Activated CD4-positive, alpha-beta T cell treated with anti-CD3 and anti-CD28 coated beads, Interleukin-2, amount 10 ng/mL, durations not matched to agents 24 days and 14 days (primary cell): ENCODE data around the gene CEP120. TPM values are rescaled to one million over a fixed set of nuclear protein-coding genes. Genes with fewer than 3 reads are reported as not detected.
"Not testable (repeated sequence)": the region's sequence is repeated elsewhere in the genome, so short reads cannot be mapped to it uniquely, and the experiment has no call there.

ENCODE experiments used
- DNase-seq: peaks from one replicate; pipeline ENCODE4 v3.0.0; 2022
- H3K27ac Mint-ChIP-seq: one replicate; pipeline ENCODE4 v1.8.0; 2022; ENCODE audit warnings: mild to moderate bottlenecking, mixed read lengths
- H3K27me3 Mint-ChIP-seq: one replicate; pipeline ENCODE4 v1.8.0; 2022; ENCODE audit warnings: mixed read lengths
- H3K36me3 Mint-ChIP-seq: one replicate; pipeline ENCODE4 v1.8.0; 2022; ENCODE audit warnings: low read depth, mild to moderate bottlenecking, mixed read lengths
- H3K4me1 Mint-ChIP-seq: one replicate; pipeline ENCODE4 v1.8.0; 2021; ENCODE audit warnings: mixed read lengths
- H3K4me3 Mint-ChIP-seq: one replicate; pipeline ENCODE4 v1.8.0; 2022; ENCODE audit warnings: mild to moderate bottlenecking, moderate library complexity, mixed read lengths
- H3K9me3 Mint-ChIP-seq: one replicate; pipeline ENCODE4 v1.8.0; 2021; ENCODE audit warnings: mixed read lengths
- intact Hi-C: fragments of 100-400 bp; cut with micrococcal nuclease; formaldehyde crosslinking; loops from one replicate; pipeline ENCODE4 v1.15.1; 2023
- total RNA-seq: library from RNA; stranded (reverse); gene quantifications from 2 replicates; pipeline ENCODE4 v1.2.3, GENCODE V29; 2022

CEP120 gene
- total RNA-seq, 1 donor from 2014 or later, result 28.6 TPM

DNA sequence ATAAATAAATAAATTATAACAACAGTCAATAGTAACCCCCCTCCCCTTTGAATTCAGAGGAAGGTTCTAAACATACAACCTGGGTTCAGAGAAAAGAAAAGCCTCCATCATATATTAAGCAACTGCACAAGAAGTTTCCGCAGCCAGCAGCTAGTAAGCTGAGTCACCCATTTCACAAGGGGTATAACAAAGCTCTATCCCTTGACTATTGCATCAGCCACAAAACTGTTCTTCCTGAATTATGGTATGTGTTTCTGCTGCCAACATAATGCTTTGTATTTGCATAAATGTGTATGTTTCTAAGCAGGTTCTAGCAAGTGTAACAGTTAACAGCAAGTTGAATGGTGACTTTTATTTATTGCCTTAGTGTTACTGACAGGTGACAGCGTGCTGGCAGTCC lies 6.8 kb upstream of the CEP120 start:
- DNase-seq, result no peak
- intact Hi-C loops, result no loop called here
- Mint-ChIP-seq H3K4me3 (no peak overlapping the region), H3K27me3 (no peaks in the 10 kb centered on the region), H3K36me3 (no peaks in the 10 kb centered on the region), H3K27ac (no peak overlapping the region), H3K4me1 (peaks cover 7% of the 10 kb centered on the region), H3K9me3 (no peaks in the 10 kb centered on the region)

DNA sequence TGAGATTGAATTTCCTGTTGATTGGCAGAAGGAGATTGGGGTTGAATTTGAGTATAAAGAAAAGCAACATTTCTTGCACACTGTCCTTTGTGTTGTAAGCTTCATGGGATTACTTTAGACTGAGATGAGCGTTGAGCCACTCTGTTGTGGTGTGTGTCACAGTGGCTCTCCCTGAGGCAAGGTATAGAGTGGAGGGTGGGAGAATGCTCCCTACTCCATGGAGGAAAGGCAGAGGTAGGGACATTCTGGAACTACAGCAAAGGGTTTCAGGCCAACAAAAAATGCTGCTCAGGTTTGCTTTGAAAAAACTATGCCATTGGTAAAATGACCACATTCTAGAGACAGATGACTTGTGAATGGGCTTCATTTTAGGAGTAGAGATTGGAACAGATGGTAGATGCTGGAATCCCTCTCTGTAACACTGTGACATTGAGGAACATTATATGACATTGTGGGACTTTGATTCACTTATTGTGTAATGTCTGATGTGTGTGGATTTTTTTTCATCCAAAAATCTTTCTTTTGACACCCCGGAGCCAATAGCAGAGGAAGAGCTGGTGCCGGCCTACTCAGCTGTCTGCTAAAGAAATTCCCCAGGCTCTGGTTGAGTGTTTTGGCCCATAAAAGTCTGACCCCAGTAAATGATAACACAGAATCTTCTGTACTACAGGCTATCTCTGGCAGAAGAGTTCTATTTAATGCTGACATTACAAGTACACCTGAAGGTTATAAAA lies 6.2 kb upstream of the CEP120 start:
- intact Hi-C loops, result no loop called here
- Mint-ChIP-seq H3K36me3 (no peaks in the 10 kb centered on the region), H3K4me1 (peaks cover 7% of the 10 kb centered on the region), H3K27me3 (no peaks in the 10 kb centered on the region), H3K27ac (peak overlapping the region; percentile 53), H3K9me3 (no peaks in the 10 kb centered on the region), H3K4me3 (no peak overlapping the region)
- DNase-seq, result no peak

DNA sequence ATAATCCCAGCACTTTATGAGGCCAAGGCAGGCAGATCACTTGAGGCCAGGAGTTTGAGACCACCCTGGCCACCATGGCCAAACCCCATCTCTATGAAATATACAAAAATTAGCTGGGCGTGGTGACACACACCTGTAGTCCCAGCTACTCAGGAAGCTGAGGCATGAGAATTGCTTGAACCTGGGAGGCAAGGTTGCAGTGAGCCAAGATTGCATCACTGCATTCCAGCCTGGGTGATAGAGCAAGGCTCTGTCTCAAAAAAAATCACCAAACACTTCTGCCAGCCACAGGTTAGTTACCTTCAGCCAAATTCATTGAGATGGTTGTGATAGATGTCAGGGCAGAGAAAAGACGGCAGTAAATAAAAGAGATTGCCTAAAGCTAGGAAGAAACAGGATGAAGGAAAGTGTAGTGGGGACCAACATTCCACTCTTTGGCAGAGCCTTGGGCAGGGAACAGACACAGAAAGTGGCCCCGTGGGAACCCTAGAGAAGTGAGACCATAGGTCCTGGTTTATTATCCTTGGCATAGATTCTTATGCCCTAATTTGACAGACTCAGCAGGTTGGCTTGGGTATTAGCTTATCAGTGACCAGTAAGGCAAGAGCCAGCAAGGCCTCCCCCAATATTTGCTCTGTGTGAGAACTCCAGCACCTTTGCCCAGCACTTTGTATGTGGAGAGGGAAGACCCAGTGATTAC lies 5.5 kb upstream of the CEP120 start:
- H3K4me3 Mint-ChIP-seq, result no peak overlapping the region
- no peak for DNase-seq
- intact Hi-C loops, result no loop called here
- no peaks in the 10 kb centered on the region for H3K36me3 Mint-ChIP-seq
- peak overlapping the region; percentile 10 for H3K27ac Mint-ChIP-seq
- H3K4me1 Mint-ChIP-seq, result peaks cover 12% of the 10 kb centered on the region
- H3K9me3 Mint-ChIP-seq, result no peaks in the 10 kb centered on the region
- no peaks in the 10 kb centered on the region for H3K27me3 Mint-ChIP-seq

GRCh38 chr5:123427281-123427680 lies 4.1 kb upstream of the CEP120 start:
- intact Hi-C loops, result no loop called here
- H3K36me3 Mint-ChIP-seq, result no peaks in the 10 kb centered on the region
- no peak overlapping the region for H3K27ac Mint-ChIP-seq
- no peaks in the 10 kb centered on the region for H3K27me3 Mint-ChIP-seq
- peaks cover 9% of the 10 kb centered on the region for H3K4me1 Mint-ChIP-seq
- H3K9me3 Mint-ChIP-seq, result no peaks in the 10 kb centered on the region
- H3K4me3 Mint-ChIP-seq, result no peak overlapping the region
- peak; percentile 47 for DNase-seq

- Mint-ChIP-seq H3K4me1 (peaks cover 11% of the 10 kb centered on the region), H3K27ac (peak overlapping the region; percentile 38), H3K4me3 (peak overlapping the region; percentile 15), H3K9me3 (no peaks in the 10 kb centered on the region), H3K27me3 (no peaks in the 10 kb centered on the region), H3K36me3 (peaks cover under 1% of the 10 kb centered on the region)
- DNase-seq, result peak; percentile 47
- intact Hi-C loops, result no loop called here
These were observed 2.2 kb upstream of the CEP120 start for GRCh38 chr5:123425431-123425830.

DNA sequence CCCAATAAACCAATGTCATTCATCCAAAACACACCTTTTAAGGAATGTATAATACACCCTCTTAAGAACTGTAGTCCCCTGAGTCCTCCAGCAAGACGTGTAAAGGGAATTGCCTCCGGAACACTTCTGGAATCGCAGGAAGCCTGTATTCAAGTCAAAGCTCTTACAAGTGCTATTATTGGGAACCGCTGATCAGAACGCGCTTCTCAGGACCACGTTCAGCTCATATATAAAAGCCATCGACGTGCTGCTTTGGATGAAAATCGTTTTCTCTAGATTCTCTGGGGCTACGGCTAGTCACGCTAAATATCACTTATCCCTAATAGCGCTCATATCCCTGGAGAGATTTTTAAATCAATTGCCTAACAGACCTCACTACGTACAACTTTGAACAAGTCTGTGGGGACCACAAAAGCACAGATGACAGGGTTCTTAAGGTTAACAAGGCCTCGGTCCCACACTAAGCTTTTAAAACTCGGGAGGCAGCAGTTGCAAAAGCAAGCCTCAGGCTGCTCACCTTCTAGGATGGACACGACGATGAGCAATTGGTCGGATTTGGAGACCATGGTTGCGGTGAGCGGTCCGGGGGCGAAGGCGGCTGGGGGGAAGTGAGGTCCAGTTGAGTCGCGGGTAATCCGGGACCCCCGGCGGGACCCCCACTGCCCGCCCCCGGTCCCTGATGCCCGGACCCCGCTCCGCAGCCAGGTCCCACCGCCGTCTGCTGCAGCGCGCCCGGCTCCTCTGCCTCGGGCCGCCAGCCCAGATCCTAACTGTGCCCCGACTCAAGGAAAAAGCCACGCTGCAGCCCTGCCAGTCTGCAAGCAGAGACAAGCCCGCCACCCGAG lies 548 bp downstream of the CEP120 start:
- H3K27me3 Mint-ChIP-seq, result no peaks in the 10 kb centered on the region
- no peak overlapping the region for H3K4me3 Mint-ChIP-seq
- H3K4me1 Mint-ChIP-seq, result peaks cover 17% of the 10 kb centered on the region
- intact Hi-C loops, result loop anchor here (1.0 to 2.0 kb wide), 6 partner anchors 16 to 188 kb away; partner anchors contain the start of gene CSNK1G3
- peak; percentile 78 for DNase-seq
- no peaks in the 10 kb centered on the region for H3K9me3 Mint-ChIP-seq
- H3K36me3 Mint-ChIP-seq, result peaks cover 18% of the 10 kb centered on the region
- no peak overlapping the region for H3K27ac Mint-ChIP-seq

DNA sequence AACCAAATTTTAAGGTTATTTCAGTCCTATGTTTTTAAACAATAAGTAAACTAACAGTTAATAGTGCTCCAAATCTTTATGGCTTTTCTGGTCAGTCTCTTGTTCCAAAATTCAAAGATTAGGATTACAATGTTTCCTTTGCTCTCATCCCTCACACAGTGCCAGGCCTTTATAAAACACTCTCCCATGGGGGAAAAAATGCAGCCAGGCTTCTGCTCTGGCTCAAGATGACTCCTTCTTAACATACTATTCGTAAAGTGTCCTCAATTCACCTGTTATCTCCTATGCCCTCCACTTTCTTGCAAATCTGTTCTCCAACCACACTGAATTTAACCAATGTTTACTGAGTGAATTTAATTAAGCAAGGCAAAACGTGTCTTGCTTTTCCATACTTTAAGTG lies 1.4 kb downstream of the CEP120 start:
- peaks cover 17% of the 10 kb centered on the region for H3K4me1 Mint-ChIP-seq
- no peak overlapping the region for H3K4me3 Mint-ChIP-seq
- no peak overlapping the region for H3K27ac Mint-ChIP-seq
- peak; percentile 57 for DNase-seq
- intact Hi-C loops, result loop anchor here (2.0 kb wide), 1 partner anchor 189 kb away; no protein-coding TSS in a partner anchor
- H3K9me3 Mint-ChIP-seq, result no peaks in the 10 kb centered on the region
- no peaks in the 10 kb centered on the region for H3K27me3 Mint-ChIP-seq
- H3K36me3 Mint-ChIP-seq, result peaks cover 23% of the 10 kb centered on the region

- no peak overlapping the region for H3K4me3 Mint-ChIP-seq
- peaks cover 52% of the 10 kb centered on the region for H3K36me3 Mint-ChIP-seq
- no peaks in the 10 kb centered on the region for H3K9me3 Mint-ChIP-seq
- peaks cover 5% of the 10 kb centered on the region for H3K4me1 Mint-ChIP-seq
- intact Hi-C loops, result no loop called here
- no peaks in the 10 kb centered on the region for H3K27me3 Mint-ChIP-seq
- no peak overlapping the region for H3K27ac Mint-ChIP-seq
- DNase-seq, result no peak
These were observed 8.2 kb downstream of the CEP120 start for GRCh38 chr5:123414974-123415373.

- intact Hi-C loops, result no loop called here
- no peaks in the 10 kb centered on the region for H3K9me3 Mint-ChIP-seq
- no peak overlapping the region for H3K4me3 Mint-ChIP-seq
- H3K36me3 Mint-ChIP-seq, result peaks cover 52% of the 10 kb centered on the region
- H3K27me3 Mint-ChIP-seq, result no peaks in the 10 kb centered on the region
- DNase-seq, result no peak
- H3K4me1 Mint-ChIP-seq, result peaks cover 4% of the 10 kb centered on the region
- H3K27ac Mint-ChIP-seq, result no peak overlapping the region
These were observed 11.0 kb downstream of the CEP120 start for GRCh38 chr5:123412206-123412605.

DNA sequence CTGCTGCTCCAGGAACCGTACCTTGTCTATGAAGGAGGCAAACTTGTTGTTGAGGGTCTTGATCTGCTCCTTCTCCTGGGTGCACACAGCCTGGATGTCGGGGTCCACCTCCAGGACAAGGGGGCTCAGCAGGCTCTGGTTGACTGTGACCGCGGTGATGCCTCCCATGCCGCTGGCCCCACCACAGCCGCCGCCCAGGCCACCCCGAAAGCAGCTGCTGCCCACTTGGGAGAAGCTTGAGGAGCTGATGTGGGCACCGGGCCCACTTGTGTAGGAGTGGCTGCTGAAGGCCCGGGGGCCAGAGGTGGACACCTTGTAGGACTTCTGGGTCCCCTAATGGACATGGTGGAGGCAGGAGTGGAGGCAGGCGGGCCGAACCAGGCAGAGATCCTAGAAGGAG lies 21.2 kb downstream of the CEP120 start:
- H3K36me3 Mint-ChIP-seq, result peaks cover 47% of the 10 kb centered on the region
- DNase-seq, H3K4me3 Mint-ChIP-seq, H3K9me3 Mint-ChIP-seq, H3K27ac Mint-ChIP-seq, intact Hi-C loops, H3K27me3 Mint-ChIP-seq: not testable (repeated sequence)
- H3K4me1 Mint-ChIP-seq, result peaks cover 12% of the 10 kb centered on the region

DNA sequence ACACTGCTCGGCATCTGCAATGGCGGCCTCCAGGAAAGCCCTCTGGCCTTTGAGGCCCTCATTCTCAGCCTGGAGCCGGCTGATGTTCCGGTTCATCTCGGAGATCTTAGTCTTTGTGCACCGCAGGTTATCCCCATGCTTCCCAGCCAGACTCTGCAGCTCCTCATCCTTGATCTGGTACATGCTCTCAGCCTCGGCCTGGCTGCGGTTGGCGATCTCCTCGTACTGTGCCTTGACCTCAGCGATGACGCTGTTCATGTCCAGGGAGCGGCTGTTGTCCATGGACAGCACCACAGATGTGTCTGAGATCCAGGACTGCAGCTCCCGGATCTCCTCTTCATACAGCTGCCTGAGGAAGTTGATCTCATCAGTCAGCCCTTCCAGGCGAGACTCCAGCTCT lies 21.9 kb downstream of the CEP120 start:
- Mint-ChIP-seq H3K27me3 (no peaks in the 10 kb centered on the region), H3K4me1 (peaks cover 10% of the 10 kb centered on the region), H3K36me3 (peaks cover 50% of the 10 kb centered on the region), H3K4me3 (no peak overlapping the region), H3K9me3 (no peaks in the 10 kb centered on the region), H3K27ac (no peak overlapping the region)
- intact Hi-C loops, result no loop called here
- no peak for DNase-seq

GRCh38 chr5:123400870-123401291 lies 22.3 kb downstream of the CEP120 start:
- H3K9me3 Mint-ChIP-seq, H3K27ac Mint-ChIP-seq, H3K4me3 Mint-ChIP-seq, DNase-seq, H3K27me3 Mint-ChIP-seq, intact Hi-C loops, H3K4me1 Mint-ChIP-seq: not testable (repeated sequence)
- peaks cover 46% of the 10 kb centered on the region for H3K36me3 Mint-ChIP-seq

- H3K9me3 Mint-ChIP-seq, result no peaks in the 10 kb centered on the region
- H3K4me1 Mint-ChIP-seq, result no peaks in the 10 kb centered on the region
- H3K27ac Mint-ChIP-seq, result no peak overlapping the region
- intact Hi-C loops, result no loop called here
- H3K27me3 Mint-ChIP-seq, result no peaks in the 10 kb centered on the region
- no peak for DNase-seq
- peaks cover 44% of the 10 kb centered on the region for H3K36me3 Mint-ChIP-seq
- no peak overlapping the region for H3K4me3 Mint-ChIP-seq
These were observed 25.0 kb downstream of the CEP120 start for GRCh38 chr5:123398058-123398733.
